ENCODE data around the gene PPIE. TPM values are rescaled to one million over a fixed set of nuclear protein-coding genes. Genes with fewer than 3 reads are reported as not detected.

PPIE gene
- polyA plus RNA-seq, 1 of the 3 experiments (the other 2 are of a cell fraction): 78.4 TPM

GRCh38 chr1:39789571-39790110 lies 51.0 kb downstream of the PPIE start (continued):
- TF ChIP-seq GABPA (IDR thresholded peaks at IDR 0.05; ENCODE audit: low read depth) (no peak), IRF3 (IDR thresholded peaks at IDR 0.05; ENCODE audit: low read depth, low read length) (no peak), MEF2A (IDR thresholded peaks at IDR 0.05; ENCODE audit: borderline replicate concordance, low read depth) (no peak), SMC3 (IDR thresholded peaks at IDR 0.05; ENCODE audit: low read depth, low read length) (no peak)

- H2AFZ ChIP-seq (ENCODE audit: low read depth): no peak overlapping the region
- no peak overlapping the region for H3K27ac ChIP-seq (ENCODE audit: low read depth in 2 of 2, low read length in 1 of 2)
- no peaks in the 10 kb centered on the region for H3K9me3 ChIP-seq
- no peak for DNase-seq
- ChIA-PET CTCF (interaction anchor here (1.0 to 1.5 kb wide), 2 partner anchors 24 to 110 kb away, joined by 4 to 7 read pairs; partner anchors contain the start of gene MYCL), POLR2A (no interaction called here)
- H3K36me3 ChIP-seq (replicated peaks in 1 of 2; ENCODE audit: control insufficient read depth in 1 of 2, insufficient read depth in 2 of 2, low read length in 1 of 2): no peaks in the 10 kb centered on the region
- H3K9ac ChIP-seq: no peak overlapping the region
- H3K27me3 ChIP-seq (ENCODE audit: insufficient read depth): peaks cover 14% of the 10 kb centered on the region
- H3K79me2 ChIP-seq (ENCODE audit: insufficient read depth): no peaks in the 10 kb centered on the region
- 63% methylated on average over 2 of the region's 2 CpGs for WGBS (ENCODE audit: low lambda C conversion rate)
- TF ChIP-seq, protein P1, sequence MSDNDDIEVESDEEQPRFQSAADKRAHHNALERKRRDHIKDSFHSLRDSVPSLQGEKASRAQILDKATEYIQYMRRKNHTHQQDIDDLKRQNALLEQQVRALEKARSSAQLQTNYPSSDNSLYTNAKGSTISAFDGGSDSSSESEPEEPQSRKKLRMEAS (IDR thresholded peaks at IDR 0.05; ENCODE audit: low read depth): no peak
- TF ChIP-seq, protein P2, sequence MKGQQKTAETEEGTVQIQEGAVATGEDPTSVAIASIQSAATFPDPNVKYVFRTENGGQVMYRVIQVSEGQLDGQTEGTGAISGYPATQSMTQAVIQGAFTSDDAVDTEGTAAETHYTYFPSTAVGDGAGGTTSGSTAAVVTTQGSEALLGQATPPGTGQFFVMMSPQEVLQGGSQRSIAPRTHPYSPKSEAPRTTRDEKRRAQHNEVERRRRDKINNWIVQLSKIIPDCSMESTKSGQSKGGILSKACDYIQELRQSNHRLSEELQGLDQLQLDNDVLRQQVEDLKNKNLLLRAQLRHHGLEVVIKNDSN (IDR thresholded peaks at IDR 0.05; ENCODE audit: borderline replicate concordance, low read depth): no peak
- H3K4me2 ChIP-seq: no peak overlapping the region
- H3K9me2 ChIP-seq: no peaks in the 10 kb centered on the region
- no peak overlapping the region for H3K4me3 ChIP-seq (ENCODE audit: low read depth in 2 of 2, low read length in 1 of 2)
- H3K4me1 ChIP-seq (ENCODE audit: control insufficient read depth in 1 of 2, insufficient read depth in 2 of 2, low read depth in 1 of 2, low read length in 1 of 2): peaks cover 0 to 5% of the 10 kb centered on the region in 2 experiments; a peak in 1 of 4 replicates
- no peaks in the 10 kb centered on the region for H3F3A ChIP-seq (replicated peaks; ENCODE audit: insufficient read depth)
- no peaks in the 10 kb centered on the region for H4K20me1 ChIP-seq (ENCODE audit: insufficient read depth)
These were observed 53.2 kb downstream of the PPIE start for GRCh38 chr1:39791838-39792237.

DNA sequence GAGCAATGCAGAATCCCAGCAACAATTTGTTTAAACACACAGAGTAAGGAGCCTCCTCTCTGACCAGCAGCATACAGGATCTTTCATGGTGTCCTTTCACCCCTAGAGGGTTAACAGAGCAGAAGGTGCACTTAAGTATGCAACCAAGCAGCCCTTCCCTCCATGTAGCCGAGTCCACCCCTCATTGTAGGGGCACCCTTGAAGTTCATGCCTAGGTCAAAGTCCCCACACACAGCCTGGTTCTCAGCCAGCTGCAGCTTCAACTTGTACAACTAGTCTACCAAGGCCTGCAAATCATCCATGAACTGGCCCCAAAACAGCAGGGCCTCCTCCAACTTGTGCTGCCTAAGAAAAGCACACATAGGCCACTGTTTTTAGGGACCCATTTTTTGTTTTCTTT lies 57.0 kb downstream of the PPIE start:
- CTCF ChIA-PET: interaction anchor here (0.7 to 1.5 kb wide), 3 partner anchors 21 to 105 kb away, joined by 3 to 4 read pairs (median 3); no protein-coding TSS in a partner anchor
- Histone ChIP-seq H2AFZ (ENCODE audit: low read depth) (no peak overlapping the region), H3K9me2 (no peaks in the 10 kb centered on the region), H4K20me1 (ENCODE audit: insufficient read depth) (no peaks in the 10 kb centered on the region), H3K9me3 (no peaks in the 10 kb centered on the region), H3K36me3 (replicated peaks in 1 of 2; ENCODE audit: control insufficient read depth in 1 of 2, insufficient read depth in 2 of 2, low read length in 1 of 2) (no peaks in the 10 kb centered on the region), H3F3A (replicated peaks; ENCODE audit: insufficient read depth) (peaks cover 5% of the 10 kb centered on the region), H3K4me1 (ENCODE audit: control insufficient read depth in 1 of 2, insufficient read depth in 2 of 2, low read depth in 1 of 2, low read length in 1 of 2) (no peaks in the 10 kb centered on the region; a peak in 1 of 4 replicates), H3K79me2 (ENCODE audit: insufficient read depth) (no peaks in the 10 kb centered on the region), H3K27me3 (ENCODE audit: insufficient read depth) (no peaks in the 10 kb centered on the region), H3K4me2 (no peak overlapping the region), H3K4me3 (ENCODE audit: low read depth in 2 of 2, low read length in 1 of 2) (no peak overlapping the region), H3K27ac (ENCODE audit: low read depth in 2 of 2, low read length in 1 of 2) (no peak overlapping the region), H3K9ac (no peak overlapping the region)
- POLR2A ChIA-PET: no interaction called here
- peak; percentile 4 for DNase-seq
- 14% methylated on average over 1 of the region's 1 CpG for WGBS (ENCODE audit: low lambda C conversion rate)
- TF ChIP-seq RCOR1 (IDR thresholded peaks at IDR 0.05; ENCODE audit: low read length) (no peak), FOSL2 (IDR thresholded peaks at IDR 0.05; ENCODE audit: borderline replicate concordance, low read depth) (no peak), TCF12 (IDR thresholded peaks at IDR 0.05) (no peak), FOXJ3 (CRISPR knock-in tag; IDR thresholded peaks at IDR 0.05) (no peak), JUND (IDR thresholded peaks at IDR 0.05) (no peak), ZBTB33 (IDR thresholded peaks at IDR 0.05; ENCODE audit: borderline replicate concordance, low read depth) (no peak), TEAD4 (IDR thresholded peaks at IDR 0.05; ENCODE audit: borderline replicate concordance, insufficient read depth) (no peak)
- TF ChIP-seq, protein P1 (IDR thresholded peaks at IDR 0.05; ENCODE audit: low read depth): no peak
- TF ChIP-seq, protein P3, sequence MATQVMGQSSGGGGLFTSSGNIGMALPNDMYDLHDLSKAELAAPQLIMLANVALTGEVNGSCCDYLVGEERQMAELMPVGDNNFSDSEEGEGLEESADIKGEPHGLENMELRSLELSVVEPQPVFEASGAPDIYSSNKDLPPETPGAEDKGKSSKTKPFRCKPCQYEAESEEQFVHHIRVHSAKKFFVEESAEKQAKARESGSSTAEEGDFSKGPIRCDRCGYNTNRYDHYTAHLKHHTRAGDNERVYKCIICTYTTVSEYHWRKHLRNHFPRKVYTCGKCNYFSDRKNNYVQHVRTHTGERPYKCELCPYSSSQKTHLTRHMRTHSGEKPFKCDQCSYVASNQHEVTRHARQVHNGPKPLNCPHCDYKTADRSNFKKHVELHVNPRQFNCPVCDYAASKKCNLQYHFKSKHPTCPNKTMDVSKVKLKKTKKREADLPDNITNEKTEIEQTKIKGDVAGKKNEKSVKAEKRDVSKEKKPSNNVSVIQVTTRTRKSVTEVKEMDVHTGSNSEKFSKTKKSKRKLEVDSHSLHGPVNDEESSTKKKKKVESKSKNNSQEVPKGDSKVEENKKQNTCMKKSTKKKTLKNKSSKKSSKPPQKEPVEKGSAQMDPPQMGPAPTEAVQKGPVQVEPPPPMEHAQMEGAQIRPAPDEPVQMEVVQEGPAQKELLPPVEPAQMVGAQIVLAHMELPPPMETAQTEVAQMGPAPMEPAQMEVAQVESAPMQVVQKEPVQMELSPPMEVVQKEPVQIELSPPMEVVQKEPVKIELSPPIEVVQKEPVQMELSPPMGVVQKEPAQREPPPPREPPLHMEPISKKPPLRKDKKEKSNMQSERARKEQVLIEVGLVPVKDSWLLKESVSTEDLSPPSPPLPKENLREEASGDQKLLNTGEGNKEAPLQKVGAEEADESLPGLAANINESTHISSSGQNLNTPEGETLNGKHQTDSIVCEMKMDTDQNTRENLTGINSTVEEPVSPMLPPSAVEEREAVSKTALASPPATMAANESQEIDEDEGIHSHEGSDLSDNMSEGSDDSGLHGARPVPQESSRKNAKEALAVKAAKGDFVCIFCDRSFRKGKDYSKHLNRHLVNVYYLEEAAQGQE (IDR thresholded peaks at IDR 0.05; ENCODE audit: low read depth, low read length): no peak
- TF ChIP-seq, protein P2 (IDR thresholded peaks at IDR 0.05; ENCODE audit: borderline replicate concordance, low read depth): no peak

Measured in SK-N-SH (cell line).